GM18508 (cell line): ENCODE results near the gene USP32.
"Not testable (repeated sequence)": the region's sequence is repeated elsewhere in the genome, so short reads cannot be mapped to it uniquely, and the experiment has no call there.

Experiments used
- ATAC-seq: cut with Tn5 transposase; IDR thresholded peaks from one replicate; pipeline ENCODE4 v1.9.1; 2021; ENCODE audit warnings: moderate number of reproducible peaks; ENCODE audit not compliant: insufficient read depth, unreplicated experiment

USP32 gene

DNA sequence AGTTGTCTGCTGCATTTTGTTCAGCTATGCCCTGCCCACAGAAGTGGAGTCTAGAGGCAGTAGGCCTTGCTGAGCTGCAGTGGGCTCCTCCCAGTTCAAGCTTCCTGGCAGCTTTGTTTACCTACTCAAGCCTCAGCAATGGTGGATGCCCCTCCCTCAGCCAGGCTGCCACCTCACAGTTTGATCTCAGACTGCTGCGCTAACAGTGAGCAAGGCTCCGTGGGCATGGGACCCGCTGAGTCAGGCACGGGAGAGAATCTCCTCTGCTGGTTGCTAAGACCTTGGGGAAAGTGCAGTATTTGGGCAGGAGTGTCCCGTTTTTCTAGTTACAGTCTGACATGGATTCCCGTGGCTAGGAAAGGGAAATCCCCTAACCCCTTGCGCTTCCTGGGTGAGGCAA lies 49.4 kb downstream of the USP32 start:
- ATAC-seq = not testable (repeated sequence)

DNA sequence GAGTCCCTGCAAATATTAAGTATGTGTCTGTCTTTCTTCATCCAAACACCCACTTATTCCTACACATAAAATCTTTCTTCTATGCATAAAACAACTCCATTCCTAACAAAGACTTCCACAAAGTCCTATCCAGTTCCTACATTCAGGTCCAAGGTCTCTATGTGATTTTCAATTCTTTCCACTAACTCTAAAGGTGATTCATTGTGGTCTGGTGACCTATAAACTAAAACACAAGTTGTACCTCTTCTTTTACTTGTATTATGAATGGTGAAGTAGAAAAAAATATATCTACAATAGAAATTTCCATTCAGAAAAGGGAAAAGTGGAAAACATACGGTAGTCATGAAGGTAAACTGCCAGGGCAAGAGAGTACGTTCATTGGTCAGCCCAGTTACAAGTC lies 56.6 kb downstream of the USP32 start:
- no peak for ATAC-seq

DNA sequence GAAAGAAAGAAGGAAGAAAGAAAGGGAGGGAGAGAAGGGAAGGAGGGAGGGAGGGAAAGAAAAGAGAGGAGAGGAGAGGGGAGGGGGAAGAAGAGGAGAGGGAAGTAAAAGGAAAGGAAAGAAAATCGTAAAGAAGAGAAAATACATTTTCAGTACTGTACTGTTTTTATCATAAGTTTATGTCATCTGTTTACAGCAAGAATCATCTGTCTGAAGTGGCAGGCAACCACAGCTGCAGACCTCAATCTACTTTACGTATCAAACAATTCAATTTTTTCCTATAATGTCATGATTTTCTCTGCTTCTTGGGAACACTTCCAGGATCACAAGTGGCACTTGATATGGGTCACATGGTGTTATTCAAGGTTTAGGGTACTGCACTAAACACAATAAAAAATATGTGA lies 58.3 kb downstream of the USP32 start:
- no peak for ATAC-seq

- ATAC-seq = not testable (repeated sequence)
These were observed 58.9 kb downstream of the USP32 start for GRCh38 chr17:60333072-60333471.

DNA sequence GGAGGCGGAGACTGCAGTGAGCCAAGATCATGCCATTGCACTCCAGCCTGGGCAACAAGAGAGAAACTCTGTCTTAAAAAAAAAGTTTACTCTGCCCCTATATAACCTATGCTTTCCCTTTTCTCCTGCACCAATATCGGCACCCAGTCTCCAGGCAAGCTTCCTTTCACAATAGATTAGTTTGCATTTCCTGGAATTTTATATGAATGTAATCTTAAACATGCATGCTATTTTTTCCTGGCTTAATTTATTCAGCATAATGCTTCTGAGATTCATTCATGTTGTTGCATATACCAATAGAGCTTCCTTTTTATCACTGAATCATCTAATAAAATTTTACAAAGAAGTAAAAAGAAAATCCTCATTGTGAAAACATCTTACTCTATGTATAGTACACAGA lies 59.4 kb downstream of the USP32 start:
- no peak for ATAC-seq

GRCh38 chr17:60330731-60331130 lies 61.2 kb downstream of the USP32 start:
- ATAC-seq = no peak

- ATAC-seq = no peak
These were observed 63.3 kb downstream of the USP32 start for GRCh38 chr17:60328679-60329078.

DNA sequence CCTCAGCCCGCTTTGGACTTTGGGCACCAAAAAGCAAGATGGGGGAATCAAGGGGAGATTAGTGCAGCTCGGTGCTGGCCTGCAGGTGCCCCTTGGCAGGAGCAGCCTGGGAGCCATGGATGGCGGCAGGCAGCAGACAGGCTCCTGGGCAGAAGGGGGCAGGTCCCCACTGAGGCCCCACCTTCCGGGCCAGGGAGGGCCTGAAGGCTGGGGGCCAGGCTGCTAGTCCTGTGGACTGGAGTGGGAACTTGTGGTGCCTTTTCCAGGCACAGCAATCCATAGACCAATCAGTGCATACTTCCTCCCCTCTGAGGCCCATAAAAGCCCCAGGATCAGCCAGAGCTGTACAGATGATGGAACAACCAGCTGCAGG lies 64.0 kb downstream of the USP32 start:
- no peak for ATAC-seq

DNA sequence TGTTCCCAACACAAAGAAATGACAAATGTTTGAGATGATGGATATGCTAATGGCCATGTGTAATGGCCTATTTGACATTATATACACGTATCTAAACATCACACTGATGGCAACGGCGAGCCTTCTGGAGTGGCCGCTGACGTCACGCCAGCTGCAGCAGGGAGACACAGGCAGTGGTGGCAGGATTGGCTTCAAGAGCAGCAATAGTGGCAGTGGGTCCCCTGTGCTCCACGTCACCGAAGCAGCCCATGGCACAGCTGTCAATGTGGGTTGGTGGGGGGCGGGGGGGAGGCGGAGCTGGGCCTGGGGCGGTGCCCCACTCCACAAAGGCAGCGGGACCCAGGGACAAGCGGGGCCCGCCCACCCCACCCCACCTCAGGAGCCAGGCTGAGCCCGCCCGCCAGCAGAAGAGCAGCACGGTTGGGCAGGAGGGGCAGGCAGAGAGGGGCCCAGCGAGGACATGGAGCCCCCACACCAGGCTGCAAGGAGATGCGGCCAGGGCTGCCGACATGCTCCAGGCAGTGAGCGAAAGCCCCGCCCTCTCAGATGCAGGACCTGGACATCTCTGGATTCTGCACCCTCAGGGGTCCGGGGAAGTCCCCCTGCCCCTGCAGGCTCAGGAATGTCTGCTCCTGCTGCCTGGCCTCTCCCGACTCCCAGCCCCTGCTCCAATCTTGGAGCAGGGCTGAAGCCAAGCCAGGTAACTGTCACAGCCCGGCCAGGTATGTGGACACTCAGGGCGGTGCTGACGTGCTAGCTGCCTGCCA lies 64.6 kb downstream of the USP32 start:
- ATAC-seq = no peak

DNA sequence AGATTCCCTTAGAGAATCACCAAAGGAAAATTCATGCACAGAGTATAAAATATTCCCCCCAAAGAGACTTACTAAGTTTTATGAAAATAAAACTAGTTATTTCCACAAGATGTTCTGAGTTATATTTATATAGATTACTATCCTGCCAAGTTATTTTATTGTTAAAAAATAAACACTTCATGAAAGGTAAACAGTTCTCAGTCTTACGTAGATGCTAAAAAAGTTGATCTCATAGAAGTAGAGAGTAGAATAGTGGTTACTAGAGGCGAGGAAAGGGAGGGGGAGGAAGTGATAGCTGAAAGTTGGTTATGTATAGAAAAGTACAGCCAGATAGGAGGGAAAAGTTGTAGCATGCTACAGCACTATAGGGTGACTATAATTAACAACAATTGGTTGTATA lies 65.2 kb downstream of the USP32 start:
- no peak for ATAC-seq

DNA sequence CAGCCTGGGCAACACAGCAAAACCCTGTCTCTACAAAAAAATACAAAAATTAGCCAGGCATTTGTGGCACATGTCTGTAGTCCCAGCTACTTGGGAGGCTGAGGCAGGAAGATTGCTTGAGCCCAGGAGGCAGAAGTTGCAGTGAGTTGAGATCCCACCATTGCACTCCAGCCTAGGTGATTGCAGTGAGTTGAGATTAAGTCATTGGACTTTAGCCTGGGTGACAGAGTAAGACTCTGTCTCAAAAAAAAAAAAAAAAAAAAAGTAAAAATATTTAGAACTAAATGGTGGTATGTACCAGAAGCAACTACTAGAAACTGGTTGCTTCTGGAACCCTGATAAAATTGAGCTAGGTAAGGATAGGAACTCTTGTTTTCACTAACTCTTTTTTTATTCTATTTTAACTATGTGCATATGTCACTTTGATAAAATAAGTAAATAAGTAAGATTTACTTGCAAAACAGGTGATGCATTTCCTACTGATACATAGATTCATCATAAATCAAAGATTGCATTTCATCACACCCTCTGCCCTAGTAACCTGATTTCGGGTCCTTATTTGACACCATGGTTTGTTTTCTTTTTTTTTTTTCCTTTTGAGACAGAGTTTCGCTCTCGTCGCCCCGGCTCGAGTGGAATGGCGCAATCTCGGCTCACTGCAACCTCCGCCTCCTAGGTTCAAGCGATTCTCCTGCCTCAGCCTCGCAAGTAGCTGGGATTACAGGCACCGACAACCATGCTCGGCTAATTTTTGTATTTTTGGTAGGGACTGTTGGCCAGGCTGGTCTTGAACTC lies 66.0 kb downstream of the USP32 start:
- ATAC-seq = no peak

- no peak for ATAC-seq
These were observed 68.2 kb downstream of the USP32 start for GRCh38 chr17:60323754-60324153.

DNA sequence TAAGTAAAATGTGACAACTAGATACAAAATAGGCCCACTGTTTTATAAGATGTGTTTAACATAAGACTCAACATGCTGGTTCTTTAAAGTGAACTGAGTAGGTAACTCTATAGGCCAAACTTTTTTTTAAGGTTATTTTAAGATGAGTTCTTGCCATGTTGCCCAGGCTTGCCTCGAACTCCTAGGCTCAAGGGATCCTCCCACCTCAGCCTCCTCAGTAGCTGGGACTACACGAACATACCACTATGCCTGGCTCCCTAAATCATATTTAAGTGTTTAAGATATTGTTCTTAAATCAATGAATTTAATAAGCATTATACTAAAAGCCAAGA lies 69.9 kb downstream of the USP32 start:
- ATAC-seq = no peak

DNA sequence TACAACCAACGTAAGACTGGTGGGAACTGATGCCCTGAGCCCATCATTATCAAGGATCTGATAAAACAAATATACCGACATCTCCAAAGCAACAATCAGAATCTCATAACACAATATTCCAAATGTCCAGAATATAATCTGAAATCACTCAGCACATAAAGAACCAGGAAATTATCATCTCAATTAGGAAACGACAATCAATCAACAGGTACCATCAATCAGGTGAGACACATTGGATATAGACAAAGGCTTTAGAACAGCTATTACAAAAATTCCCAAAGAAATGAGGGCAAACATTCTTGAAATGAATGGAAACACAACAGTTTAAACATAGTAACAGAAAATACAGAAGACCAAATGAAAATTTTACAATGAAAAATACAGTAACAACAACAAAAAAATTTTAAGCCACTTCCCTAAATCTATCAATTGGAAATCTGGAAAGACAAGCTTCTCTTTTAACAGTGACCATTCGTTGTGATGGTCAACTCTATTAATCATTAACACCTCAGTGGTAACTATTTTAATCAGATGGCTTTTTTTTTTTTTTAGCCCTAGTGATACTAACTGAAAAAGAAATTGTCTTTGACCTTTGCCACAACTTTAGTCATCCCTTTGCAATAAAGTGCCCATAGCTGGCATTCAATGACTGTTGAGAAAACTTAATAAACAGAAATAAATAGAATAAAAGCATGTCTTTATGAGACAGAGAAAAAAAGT lies 70.4 kb downstream of the USP32 start:
- ATAC-seq = no peak

DNA sequence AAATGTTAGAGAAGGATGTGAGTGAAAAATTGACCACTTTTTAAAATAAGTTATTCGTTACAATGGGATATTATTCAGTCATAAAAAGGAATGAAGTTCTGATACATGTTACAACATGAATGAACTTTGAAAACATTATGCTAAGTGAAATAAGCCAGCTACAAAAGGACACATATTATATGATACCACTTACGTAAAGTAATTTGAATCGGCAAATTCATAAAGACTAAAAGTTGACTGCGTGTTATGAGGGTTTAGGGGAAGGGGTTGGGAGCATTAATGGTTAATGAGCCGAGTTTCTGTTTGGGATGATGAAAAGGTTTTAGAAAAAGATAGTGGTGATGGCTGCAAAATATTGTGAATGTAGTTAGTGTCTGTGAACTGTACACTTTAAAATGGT lies 73.1 kb downstream of the USP32 start:
- ATAC-seq = no peak

DNA sequence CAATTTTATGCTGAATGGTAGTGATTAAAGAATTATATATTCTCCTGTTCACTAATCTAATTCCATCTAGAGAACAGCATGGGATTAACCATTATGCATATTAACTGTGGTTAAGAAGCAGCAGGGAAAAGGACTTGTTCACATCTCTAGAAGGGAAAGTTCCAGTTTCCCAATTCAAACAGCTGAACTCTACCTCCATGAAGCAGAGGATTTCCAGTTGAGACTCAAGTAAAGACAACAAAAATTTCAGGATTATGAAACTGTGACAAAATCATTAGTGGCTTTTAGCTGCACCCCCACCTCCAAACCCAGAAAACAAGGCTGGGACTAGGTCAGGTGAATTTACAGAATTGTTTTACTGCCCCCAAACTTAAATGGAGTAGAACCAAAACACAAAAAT lies 73.6 kb downstream of the USP32 start:
- ATAC-seq = no peak

GRCh38 chr17:60315650-60316049 lies 76.3 kb downstream of the USP32 start:
- ATAC-seq = no peak

DNA sequence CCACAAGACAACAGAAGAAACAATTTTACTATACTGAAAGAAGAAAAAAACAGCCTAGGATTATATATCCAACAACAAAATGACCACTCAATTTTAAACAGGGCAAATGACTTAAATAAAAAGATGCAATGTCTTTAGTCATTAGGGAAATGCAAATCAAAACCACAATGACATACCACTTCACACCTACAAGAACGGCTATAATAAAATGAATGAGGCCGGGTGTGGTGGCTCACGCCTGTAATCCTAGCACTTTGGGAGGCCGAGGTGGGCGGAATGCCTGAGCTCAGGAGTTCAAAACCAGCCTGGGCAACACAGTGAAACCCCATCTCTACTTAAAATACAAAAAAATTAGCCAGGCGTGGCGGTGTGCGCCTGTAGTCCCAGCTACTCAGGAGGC lies 77.0 kb downstream of the USP32 start:
- ATAC-seq = not testable (repeated sequence)

GRCh38 chr17:60314423-60314822 lies 77.5 kb downstream of the USP32 start:
- ATAC-seq = no peak

- no peak for ATAC-seq
These were observed 80.0 kb downstream of the USP32 start for GRCh38 chr17:60311936-60312335.

DNA sequence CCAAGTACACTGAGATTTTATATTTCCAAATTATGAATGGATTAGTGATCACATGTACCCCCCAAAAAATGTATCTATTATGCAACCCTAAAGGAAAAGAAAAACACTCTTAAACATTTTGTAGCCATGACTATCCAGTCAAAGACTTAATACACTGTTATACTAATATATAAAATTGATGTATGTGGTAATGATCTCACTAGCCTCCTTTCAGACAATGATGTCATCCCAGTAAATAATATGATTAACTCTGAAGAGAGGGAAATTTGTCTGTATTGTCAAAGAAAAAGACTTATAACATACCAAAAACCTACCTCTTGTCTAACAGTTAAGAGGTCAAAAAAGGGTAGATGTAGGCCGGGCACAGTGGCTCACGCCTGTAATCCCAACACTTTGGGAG lies 80.7 kb downstream of the USP32 start:
- no peak for ATAC-seq
